Measurements from ENCODE around the gene COPE.

The COPE gene

DNA sequence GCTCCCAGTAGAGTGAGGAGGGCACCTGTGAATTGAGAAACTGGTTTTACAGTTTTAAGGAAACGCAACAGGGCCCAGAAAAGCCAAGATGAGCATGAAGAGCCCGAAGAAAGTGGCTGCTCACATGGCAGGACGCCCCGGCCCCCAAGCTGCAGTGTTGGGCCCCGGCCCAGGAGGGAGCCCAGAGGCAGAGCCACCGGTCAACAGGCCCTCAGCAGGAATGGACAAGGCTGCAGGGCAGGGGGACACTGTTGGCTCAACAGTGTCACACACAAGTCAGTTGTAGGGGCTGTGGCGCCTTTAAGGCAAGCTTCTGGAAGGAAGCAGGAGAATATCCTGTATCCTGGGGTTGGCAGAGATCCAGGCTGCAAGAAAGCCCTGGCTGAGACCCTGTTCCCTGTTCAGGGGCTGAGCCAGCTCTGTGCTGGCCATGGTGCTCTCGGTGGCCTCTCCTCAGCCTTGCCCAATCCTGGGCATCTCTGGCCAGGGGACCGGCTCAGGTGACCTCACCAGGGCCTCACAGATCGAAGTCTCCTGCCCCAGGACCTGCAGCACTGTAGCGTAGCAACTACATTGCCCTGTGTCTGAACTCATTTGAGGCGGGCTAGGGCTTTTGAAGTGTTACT lies 59.4 kb downstream of the COPE start:
- H3K9me3 ChIP-seq = no peaks in the 10 kb centered on the region
- peaks cover 100% of the 10 kb centered on the region for H3K36me3 ChIP-seq
- H3K27me3 ChIP-seq = no peaks in the 10 kb centered on the region
- no peak overlapping the region for H3K27ac ChIP-seq
- TF ChIP-seq, protein P1, sequence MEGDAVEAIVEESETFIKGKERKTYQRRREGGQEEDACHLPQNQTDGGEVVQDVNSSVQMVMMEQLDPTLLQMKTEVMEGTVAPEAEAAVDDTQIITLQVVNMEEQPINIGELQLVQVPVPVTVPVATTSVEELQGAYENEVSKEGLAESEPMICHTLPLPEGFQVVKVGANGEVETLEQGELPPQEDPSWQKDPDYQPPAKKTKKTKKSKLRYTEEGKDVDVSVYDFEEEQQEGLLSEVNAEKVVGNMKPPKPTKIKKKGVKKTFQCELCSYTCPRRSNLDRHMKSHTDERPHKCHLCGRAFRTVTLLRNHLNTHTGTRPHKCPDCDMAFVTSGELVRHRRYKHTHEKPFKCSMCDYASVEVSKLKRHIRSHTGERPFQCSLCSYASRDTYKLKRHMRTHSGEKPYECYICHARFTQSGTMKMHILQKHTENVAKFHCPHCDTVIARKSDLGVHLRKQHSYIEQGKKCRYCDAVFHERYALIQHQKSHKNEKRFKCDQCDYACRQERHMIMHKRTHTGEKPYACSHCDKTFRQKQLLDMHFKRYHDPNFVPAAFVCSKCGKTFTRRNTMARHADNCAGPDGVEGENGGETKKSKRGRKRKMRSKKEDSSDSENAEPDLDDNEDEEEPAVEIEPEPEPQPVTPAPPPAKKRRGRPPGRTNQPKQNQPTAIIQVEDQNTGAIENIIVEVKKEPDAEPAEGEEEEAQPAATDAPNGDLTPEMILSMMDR (IDR thresholded peaks at IDR 0.05) = no peak
- H3K4me3 ChIP-seq (ENCODE audit: low read depth in 1 of 2, low read length in 1 of 2) = no peak overlapping the region
- no peaks in the 10 kb centered on the region for H3K4me1 ChIP-seq (ENCODE audit: control insufficient read depth in 1 of 2, insufficient read depth in 1 of 2, low read depth in 1 of 2, low read length in 1 of 2)

DNA sequence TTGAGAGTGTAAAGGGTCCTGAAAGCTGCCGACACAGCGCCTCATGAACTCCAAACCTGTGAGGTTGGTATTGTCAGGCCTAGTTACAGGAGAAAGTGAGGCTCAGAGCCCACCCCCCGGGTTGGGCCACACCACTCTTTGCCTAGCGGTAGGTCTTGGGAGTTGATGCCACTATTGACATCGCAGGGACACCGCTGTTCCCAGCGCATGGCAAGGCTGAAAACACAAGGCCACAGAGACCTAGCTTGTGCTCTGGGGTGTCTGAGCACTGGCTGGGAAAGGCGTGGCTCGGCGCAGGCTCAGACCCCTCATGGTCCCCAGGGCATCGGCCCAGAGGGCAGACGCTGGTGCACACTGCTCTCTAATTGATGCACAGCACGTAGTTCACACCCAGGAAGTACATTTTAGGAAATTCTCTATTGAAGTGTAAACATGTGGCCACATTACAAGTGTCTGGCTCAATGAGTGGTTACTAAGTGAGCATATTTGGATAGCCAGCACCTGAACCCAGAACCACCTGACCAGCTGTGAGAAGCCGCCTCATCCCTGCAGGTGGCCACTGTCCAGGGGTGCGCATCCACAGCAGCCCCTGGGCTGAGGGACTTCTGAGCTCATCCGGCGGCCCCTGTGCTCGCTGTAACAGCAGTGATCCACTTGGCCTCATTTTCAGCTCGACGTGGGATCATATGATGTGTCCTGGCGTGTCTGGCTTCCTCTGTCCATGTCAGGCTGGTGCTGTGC lies 60.1 kb downstream of the COPE start:
- TF ChIP-seq, protein P1 (IDR thresholded peaks at IDR 0.05) = no peak
- peaks cover 100% of the 10 kb centered on the region for H3K36me3 ChIP-seq
- no peaks in the 10 kb centered on the region for H3K4me1 ChIP-seq (ENCODE audit: control insufficient read depth in 1 of 2, insufficient read depth in 1 of 2, low read depth in 1 of 2, low read length in 1 of 2)
- no peak overlapping the region for H3K27ac ChIP-seq
- no peaks in the 10 kb centered on the region for H3K27me3 ChIP-seq
- no peaks in the 10 kb centered on the region for H3K9me3 ChIP-seq
- H3K4me3 ChIP-seq (ENCODE audit: low read depth in 1 of 2, low read length in 1 of 2) = no peak overlapping the region

DNA sequence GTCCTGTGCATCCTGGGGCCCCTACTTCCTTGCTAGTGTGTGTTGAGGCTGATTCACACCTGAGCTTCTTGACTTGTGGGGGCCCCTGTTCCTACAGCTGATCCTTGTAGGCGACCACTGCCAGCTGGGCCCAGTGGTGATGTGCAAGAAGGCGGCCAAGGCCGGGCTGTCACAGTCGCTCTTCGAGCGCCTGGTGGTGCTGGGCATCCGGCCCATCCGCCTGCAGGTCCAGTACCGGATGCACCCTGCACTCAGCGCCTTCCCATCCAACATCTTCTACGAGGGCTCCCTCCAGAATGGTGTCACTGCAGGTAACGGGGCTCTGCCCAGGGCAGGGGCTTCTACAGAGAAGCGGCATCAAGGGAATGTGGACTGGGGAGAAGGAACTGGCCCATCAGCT lies 62.0 kb downstream of the COPE start:
- TF ChIP-seq, protein P1 (IDR thresholded peaks at IDR 0.05) = no peak
- Histone ChIP-seq H3K9me3 (no peaks in the 10 kb centered on the region), H3K4me3 (ENCODE audit: low read depth in 1 of 2, low read length in 1 of 2) (no peak overlapping the region)

DNA sequence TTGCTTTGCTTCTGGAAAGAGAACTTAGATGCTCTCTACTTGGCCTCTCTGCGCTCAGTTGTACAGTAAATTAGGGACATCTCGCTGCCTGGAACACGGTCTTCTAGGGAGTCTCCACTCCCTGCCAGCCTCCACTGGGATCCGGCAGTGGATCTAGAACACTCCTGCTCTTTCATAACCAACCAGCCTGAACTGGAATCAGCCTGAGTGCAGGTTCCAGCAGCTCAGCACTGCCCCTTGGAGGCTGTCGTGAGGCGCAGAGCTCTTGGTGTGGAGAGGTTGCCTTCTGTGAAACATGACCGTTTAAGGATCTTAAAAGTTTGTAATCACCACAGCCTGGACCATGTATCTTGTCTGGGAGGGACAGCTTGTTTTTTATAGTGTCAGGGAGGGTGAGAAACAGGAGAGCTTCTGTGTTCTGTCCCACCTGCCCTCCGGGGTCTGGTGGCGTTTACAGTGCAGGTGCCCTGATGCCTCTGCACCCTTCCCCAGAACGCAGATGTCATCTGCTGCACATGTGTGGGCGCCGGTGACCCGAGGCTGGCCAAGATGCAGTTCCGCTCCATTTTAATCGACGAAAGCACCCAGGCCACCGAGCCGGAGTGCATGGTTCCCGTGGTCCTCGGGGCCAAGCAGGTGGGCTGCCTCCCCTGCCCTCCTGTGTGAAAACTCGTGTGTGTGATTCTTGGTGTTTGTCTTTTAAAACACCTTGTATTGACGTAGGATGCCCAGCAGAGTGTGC lies 62.6 kb downstream of the COPE start:
- Histone ChIP-seq H3K9me3 (no peaks in the 10 kb centered on the region), H3K27me3 (no peaks in the 10 kb centered on the region), H3K36me3 (peaks cover 100% of the 10 kb centered on the region), H3K27ac (no peak overlapping the region), H3K4me3 (ENCODE audit: low read depth in 1 of 2, low read length in 1 of 2) (no peak overlapping the region), H3K4me1 (ENCODE audit: control insufficient read depth in 1 of 2, insufficient read depth in 1 of 2, low read depth in 1 of 2, low read length in 1 of 2) (no peaks in the 10 kb centered on the region)
- TF ChIP-seq, protein P1 (IDR thresholded peaks at IDR 0.05) = no peak

More for the DNA sequence above, 62.0 kb downstream of the COPE start:
- no peaks in the 10 kb centered on the region for H3K4me1 ChIP-seq (ENCODE audit: control insufficient read depth in 1 of 2, insufficient read depth in 1 of 2, low read depth in 1 of 2, low read length in 1 of 2)
- H3K36me3 ChIP-seq = peaks cover 100% of the 10 kb centered on the region
- H3K27ac ChIP-seq = no peak overlapping the region
- no peaks in the 10 kb centered on the region for H3K27me3 ChIP-seq

DNA sequence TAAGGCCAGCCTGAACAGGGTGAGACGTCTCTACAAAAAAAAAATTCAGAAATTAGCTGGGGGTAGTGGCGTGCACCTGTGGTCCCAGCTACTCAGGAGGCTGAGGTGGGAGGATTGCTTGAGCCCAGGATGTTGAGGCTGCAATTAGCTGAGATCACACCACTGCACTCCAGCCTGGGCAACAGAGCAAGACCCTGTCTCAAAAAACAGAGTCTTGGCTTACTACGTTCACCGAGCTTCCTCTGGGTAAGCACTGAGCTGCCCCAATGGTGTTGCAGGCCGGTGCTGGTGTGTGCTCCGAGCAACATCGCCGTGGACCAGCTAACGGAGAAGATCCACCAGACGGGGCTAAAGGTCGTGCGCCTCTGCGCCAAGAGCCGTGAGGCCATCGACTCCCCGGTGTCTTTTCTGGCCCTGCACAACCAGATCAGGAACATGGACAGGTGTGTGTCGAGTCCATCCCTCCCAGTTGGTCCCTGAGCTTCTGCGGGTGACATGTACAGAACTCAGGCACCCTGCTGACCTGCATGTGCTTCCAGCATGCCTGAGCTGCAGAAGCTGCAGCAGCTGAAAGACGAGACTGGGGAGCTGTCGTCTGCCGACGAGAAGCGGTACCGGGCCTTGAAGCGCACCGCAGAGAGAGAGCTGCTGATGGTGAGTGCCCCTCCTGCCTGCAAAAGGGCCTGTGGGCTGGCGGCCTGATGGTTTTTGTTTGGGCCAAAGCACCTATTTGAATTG lies 63.4 kb downstream of the COPE start:
- Histone ChIP-seq H3K27ac (no peak overlapping the region), H3K4me1 (ENCODE audit: control insufficient read depth in 1 of 2, insufficient read depth in 1 of 2, low read depth in 1 of 2, low read length in 1 of 2) (no peaks in the 10 kb centered on the region), H3K27me3 (no peaks in the 10 kb centered on the region), H3K9me3 (no peaks in the 10 kb centered on the region), H3K4me3 (ENCODE audit: low read depth in 1 of 2, low read length in 1 of 2) (no peak overlapping the region), H3K36me3 (peaks cover 100% of the 10 kb centered on the region)
- TF ChIP-seq, protein P1 (IDR thresholded peaks at IDR 0.05) = no peak
